Measurements from ENCODE around the gene SYNE2. TPM values are rescaled to one million over a fixed set of nuclear protein-coding genes. Genes with fewer than 3 reads are reported as not detected.

SYNE2 gene
- total RNA-seq, 1 experiment from 2014 or later: 71.1 TPM

GRCh38 chr14:64069634-64070359 lies 217.0 kb downstream of the SYNE2 start (continued):
- TF ChIP-seq NR2C2 (CRISPR knock-in tag; IDR thresholded peaks at IDR 0.05): no peak

GRCh38 chr14:64074961-64075612 lies 222.3 kb downstream of the SYNE2 start:
- Mint-ChIP-seq H3K9me3 (no peaks in the 10 kb centered on the region), H3K4me3 (no peak overlapping the region), H3K4me1 (peaks cover 16% of the 10 kb centered on the region), H3K27ac (peak overlapping the region; percentile 31; the same call in 1 of the 2 replicates), H3K27me3 (ENCODE audit: low read depth) (no peaks in the 10 kb centered on the region), H3K36me3 (peaks cover 37% of the 10 kb centered on the region)
- DNase-seq (ENCODE audit: low spot score) (no peak), ATAC-seq (no peak)
- CTCF ChIA-PET: no interaction called here
- POLR2A ChIA-PET: no interaction called here
- TF ChIP-seq ZNF396 (CRISPR knock-in tag; IDR thresholded peaks at IDR 0.05; ENCODE audit: borderline replicate concordance): no peak
- TF ChIP-seq TP53 (CRISPR knock-in tag; IDR thresholded peaks at IDR 0.05): no peak
- TF ChIP-seq USF2 (CRISPR knock-in tag; IDR thresholded peaks at IDR 0.05): no peak
- TF ChIP-seq, protein P1, sequence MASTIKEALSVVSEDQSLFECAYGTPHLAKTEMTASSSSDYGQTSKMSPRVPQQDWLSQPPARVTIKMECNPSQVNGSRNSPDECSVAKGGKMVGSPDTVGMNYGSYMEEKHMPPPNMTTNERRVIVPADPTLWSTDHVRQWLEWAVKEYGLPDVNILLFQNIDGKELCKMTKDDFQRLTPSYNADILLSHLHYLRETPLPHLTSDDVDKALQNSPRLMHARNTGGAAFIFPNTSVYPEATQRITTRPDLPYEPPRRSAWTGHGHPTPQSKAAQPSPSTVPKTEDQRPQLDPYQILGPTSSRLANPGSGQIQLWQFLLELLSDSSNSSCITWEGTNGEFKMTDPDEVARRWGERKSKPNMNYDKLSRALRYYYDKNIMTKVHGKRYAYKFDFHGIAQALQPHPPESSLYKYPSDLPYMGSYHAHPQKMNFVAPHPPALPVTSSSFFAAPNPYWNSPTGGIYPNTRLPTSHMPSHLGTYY (CRISPR knock-in tag; IDR thresholded peaks at IDR 0.05): no peak
- TF ChIP-seq JAZF1 (CRISPR knock-in tag; IDR thresholded peaks at IDR 0.05): no peak
- TF ChIP-seq GTF2I (CRISPR knock-in tag; conservative IDR thresholded peaks at IDR 0.05): no peak
- TF ChIP-seq ATF2 (CRISPR knock-in tag; IDR thresholded peaks at IDR 0.05; ENCODE audit: borderline replicate concordance, low read depth): no peak
- TF ChIP-seq, protein P2, sequence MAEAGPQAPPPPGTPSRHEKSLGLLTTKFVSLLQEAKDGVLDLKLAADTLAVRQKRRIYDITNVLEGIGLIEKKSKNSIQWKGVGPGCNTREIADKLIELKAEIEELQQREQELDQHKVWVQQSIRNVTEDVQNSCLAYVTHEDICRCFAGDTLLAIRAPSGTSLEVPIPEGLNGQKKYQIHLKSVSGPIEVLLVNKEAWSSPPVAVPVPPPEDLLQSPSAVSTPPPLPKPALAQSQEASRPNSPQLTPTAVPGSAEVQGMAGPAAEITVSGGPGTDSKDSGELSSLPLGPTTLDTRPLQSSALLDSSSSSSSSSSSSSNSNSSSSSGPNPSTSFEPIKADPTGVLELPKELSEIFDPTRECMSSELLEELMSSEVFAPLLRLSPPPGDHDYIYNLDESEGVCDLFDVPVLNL (CRISPR knock-in tag; IDR thresholded peaks at IDR 0.05; ENCODE audit: borderline replicate concordance, low read depth): no peak
- no peak for TF ChIP-seq FOXJ3 (CRISPR knock-in tag; IDR thresholded peaks at IDR 0.05; ENCODE audit: borderline replicate concordance)
- TF ChIP-seq ETV6 (CRISPR knock-in tag; IDR thresholded peaks at IDR 0.05): no peak

GRCh38 chr14:64075613-64076005 lies 222.8 kb downstream of the SYNE2 start:
- Mint-ChIP-seq H3K4me3 (no peak overlapping the region), H3K9me3 (no peaks in the 10 kb centered on the region), H3K27ac (no peak overlapping the region), H3K36me3 (peaks cover 37% of the 10 kb centered on the region), H3K27me3 (ENCODE audit: low read depth) (no peaks in the 10 kb centered on the region), H3K4me1 (peaks cover 16% of the 10 kb centered on the region)
- POLR2A ChIA-PET: no interaction called here
- DNase-seq (ENCODE audit: low spot score) (no peak), ATAC-seq (no peak)
- CTCF ChIA-PET: no interaction called here
- TF ChIP-seq JUN (CRISPR knock-in tag; IDR thresholded peaks at IDR 0.05): no peak
- no peak for TF ChIP-seq ZNF423 (CRISPR knock-in tag; IDR thresholded peaks at IDR 0.05)
- TF ChIP-seq NR3C1 (CRISPR knock-in tag; conservative IDR thresholded peaks at IDR 0.05; ENCODE audit: low read depth): no peak
- no peak for TF ChIP-seq SMAD3 (CRISPR knock-in tag; IDR thresholded peaks at IDR 0.05; ENCODE audit: borderline replicate concordance)
- no peak for TF ChIP-seq ZNF416 (CRISPR knock-in tag; IDR thresholded peaks at IDR 0.05)
- TF ChIP-seq EMX1 (CRISPR knock-in tag; IDR thresholded peaks at IDR 0.05): no peak
- no peak for TF ChIP-seq CBFB (CRISPR knock-in tag; IDR thresholded peaks at IDR 0.05; ENCODE audit: low read depth)
- no peak for TF ChIP-seq TCF7 (CRISPR knock-in tag; IDR thresholded peaks at IDR 0.05; ENCODE audit: low read depth)
